HEK293 (cell line): ENCODE data around the gene PCSK5.

Experiments
- BCL11A ChIP-seq: fragments of 450-650 bp; formaldehyde crosslinking; IDR thresholded peaks from 2 replicates; pipeline ENCODE4 v1.5.1; 2016; ENCODE audit warnings: low read depth, missing biosample characterization, missing genetic modification characterization
- KLF16 ChIP-seq: fragments of 450-650 bp; formaldehyde crosslinking; IDR thresholded peaks from 2 replicates; pipeline ENCODE4 v1.5.1; 2017; ENCODE audit warnings: missing biosample characterization, missing genetic modification characterization

- no peak for TF ChIP-seq BCL11A (tag by site-specific recombination)
- TF ChIP-seq KLF16 = no peak
Observed at GRCh38 chr9:76249309-76249708, 358.8 kb downstream of the PCSK5 start.
